AG09309 (cell line): ENCODE measurements around the gene SLC25A1.

Experiments
- DNase-seq: peaks from one replicate; pipeline ENCODE4 v3.0.0-alpha.2; 2010; ENCODE audit warnings: low read depth
- H3K4me3 ChIP-seq: 2 replicates; pipeline ENCODE4 v1.5.1; 2011; ENCODE audit warnings: mild to moderate bottlenecking, low read depth, low read length, moderate library complexity; ENCODE audit not compliant: control insufficient read depth
- TF ChIP-seq, protein P1 (sequence below): IDR thresholded peaks from 2 replicates; pipeline ENCODE4 v1.5.1; 2011; ENCODE audit warnings: mild to moderate bottlenecking, low read depth, low read length, inconsistent platforms; ENCODE audit not compliant: insufficient read depth, control insufficient read depth; ENCODE audit errors: missing control alignments

The SLC25A1 gene

DNA sequence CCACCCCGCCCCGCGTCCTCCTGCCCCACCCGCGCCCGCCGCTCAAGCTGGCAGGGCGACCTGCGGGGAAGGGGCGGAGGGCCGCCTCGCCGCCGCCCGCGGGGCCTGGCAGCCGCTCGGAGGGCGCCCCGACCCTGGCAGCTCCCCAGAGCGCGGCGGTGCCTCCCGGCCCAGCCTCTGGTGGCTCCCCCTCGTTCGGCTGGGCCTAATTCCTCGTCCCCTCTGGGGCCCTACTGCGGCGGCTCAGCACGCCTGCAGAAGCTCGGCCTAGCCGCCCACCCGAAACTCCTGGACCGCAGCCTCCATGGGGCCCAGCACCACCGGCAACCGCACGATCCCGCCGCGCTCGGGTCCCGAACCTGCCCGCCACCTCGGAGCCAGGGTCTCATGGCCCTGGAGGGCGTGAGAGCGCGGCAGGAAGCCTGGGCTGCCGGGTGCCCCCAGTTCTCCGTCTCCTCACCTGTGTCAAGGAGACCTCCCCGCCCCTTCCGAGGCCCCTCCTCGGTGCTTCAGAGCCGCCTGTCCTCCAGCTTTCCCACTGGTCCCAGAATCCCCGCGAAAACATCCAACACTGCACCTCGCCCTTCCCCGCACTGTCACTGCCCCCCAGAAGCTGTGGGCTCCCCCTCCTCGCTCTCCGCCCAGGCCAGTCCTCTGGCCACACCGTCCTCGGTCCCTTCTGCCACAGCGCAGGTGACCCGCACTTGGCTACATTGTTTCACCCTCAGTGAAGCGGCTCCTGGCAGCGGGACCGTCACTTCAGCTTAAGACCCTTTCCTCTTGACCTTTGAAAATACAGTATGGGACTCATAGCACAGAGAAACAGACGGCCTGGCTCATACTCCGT is 27.8 kb downstream of the SLC25A1 start:
- no peak for DNase-seq
- TF ChIP-seq, protein P1, sequence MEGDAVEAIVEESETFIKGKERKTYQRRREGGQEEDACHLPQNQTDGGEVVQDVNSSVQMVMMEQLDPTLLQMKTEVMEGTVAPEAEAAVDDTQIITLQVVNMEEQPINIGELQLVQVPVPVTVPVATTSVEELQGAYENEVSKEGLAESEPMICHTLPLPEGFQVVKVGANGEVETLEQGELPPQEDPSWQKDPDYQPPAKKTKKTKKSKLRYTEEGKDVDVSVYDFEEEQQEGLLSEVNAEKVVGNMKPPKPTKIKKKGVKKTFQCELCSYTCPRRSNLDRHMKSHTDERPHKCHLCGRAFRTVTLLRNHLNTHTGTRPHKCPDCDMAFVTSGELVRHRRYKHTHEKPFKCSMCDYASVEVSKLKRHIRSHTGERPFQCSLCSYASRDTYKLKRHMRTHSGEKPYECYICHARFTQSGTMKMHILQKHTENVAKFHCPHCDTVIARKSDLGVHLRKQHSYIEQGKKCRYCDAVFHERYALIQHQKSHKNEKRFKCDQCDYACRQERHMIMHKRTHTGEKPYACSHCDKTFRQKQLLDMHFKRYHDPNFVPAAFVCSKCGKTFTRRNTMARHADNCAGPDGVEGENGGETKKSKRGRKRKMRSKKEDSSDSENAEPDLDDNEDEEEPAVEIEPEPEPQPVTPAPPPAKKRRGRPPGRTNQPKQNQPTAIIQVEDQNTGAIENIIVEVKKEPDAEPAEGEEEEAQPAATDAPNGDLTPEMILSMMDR, result no peak
- no peak overlapping the region for H3K4me3 ChIP-seq

DNA sequence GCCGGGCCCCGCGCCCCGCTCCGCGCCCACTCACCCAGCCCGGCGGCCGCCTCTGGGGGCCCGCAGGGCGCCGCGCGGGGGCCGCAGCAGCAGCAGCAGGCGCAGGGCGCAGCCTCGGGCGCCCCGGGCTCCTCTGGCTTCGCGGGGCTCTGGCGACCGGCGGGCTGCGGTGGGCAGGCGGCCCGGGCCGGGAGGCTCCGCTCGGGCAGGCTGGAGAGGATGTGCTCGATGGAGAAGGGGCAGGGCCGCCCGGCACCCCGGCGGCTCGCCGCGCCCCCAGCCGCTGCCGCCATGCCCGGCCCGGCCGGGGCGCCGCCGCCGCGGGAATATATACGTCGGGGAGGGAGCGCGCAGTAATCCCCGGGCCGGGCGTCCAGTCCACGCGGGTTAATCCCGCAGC is 28.5 kb downstream of the SLC25A1 start, which contains the start of gene GSC2:
Gene GSC2, minus strand, starts transcription at position 302 of the 400 bp plus-strand sequence. Its CDS starts 9 bp downstream, at position 293.
- no peak within 1 kb of the TSS for H3K4me3 ChIP-seq
- TF ChIP-seq, protein P1, result no peak
- DNase-seq, result no peak

DNA sequence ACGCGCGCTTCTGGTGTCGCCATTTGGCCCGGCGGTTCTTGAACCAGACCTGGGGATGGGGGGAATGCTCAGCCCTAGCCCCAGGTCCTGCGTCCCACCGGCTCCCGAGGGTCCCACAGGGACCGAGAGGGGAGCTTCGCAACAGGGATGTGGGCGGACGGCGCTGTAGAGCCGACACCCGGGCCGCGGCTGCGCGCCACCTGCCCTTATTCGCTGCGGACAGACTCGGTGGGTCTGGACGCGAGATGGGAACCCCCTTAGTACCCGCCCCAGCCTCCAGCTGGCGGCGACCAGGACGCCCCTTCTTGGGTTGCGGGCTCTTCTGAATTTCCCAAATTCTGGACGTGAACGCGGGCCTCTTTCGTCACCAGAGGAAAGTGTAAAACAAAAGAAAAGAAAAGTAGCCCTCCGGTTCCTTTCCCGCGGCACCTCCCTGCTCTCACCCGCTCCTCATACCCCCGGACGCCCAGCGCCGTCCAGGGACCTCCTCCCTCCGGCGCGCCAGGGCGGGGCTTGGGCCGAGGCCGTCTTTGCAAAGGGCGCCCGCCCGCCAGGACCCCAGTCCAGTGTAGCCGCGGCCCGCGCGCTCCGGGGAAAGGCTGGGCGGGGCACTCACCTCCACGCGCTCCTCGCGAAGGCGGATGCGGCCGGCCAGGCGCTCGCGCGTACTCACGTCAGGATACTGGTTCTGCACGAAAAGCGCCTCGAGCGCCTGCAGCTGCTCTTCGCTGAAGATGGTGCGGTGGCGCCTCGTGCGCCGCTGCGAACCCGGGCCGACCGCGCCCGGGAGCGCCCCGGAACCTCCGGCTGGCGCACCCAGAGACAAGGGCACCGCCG is 29.3 kb downstream of the SLC25A1 start:
- TF ChIP-seq, protein P1, result no peak
- H3K4me3 ChIP-seq, result no peak overlapping the region
- DNase-seq, result no peak

DNA sequence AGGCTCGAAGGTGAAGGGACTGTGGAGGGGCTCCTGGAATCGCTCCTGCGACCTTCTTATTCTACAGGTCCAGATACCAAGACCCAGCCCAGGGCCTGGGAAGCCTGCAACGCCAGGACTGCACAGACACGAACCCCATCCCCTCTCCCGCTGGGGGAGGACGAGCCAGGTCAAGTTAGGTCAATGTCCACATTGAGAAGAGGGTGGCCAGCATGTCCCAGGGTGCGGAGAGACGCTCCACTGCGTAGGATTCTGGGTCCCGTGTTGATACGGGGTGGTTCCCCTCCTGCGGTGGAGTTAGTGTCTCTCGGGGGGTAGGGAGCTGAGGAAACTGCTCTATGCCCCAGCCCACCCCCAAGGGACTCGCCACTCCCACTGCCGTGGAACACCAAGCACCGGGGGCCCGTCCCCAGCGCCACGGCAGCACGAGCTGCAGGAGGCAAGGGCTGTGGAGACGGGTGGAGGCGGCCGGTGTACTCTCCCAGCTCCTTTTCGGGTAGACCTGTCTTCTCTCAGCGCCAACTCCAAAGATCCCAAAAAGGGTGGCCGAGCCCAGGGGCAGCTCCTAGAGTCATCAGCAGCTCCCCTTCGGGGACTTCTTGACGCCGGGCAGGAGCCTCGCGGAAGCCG is 30.0 kb downstream of the SLC25A1 start:
- H3K4me3 ChIP-seq, result no peak overlapping the region
- DNase-seq, result no peak
- TF ChIP-seq, protein P1, result no peak

DNA sequence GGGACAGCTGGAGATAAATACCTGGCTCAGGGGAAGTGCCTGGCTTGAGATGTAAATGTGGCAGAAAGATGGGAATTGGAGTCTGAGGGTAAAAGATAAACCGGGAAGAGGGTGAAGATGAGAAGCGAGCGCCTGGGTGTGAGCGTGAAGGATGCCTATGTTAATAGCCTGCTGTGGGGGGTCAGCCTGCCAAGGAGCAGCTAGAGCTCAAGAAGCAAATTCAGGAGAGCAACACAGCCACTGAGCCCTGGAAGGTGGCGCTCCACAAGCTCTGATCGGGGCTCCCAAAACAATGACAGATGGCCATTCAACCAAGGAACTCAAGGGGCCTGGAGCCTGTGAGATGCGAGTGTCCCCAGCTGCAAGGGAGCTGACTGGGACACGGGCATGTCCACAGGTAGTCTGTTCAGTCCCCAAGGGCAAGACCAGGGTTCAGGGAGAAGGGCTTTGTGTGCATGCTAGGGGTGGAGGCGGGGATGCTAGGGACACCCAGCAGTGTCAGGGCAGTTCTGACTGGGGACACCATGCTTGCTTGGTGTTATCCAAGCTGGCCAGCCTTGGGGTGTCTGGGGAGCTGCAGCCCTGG is 31.2 kb downstream of the SLC25A1 start:
- no peak for DNase-seq
- H3K4me3 ChIP-seq, result no peak overlapping the region
- TF ChIP-seq, protein P1, result no peak
